NCI-H345 treated with DMSO at 0.1 percent for 48 hours (cell line): ENCODE measurements around the gene DNAJB6.

Experiments used
- DNase-seq: peaks from one replicate; lab custom pipeline; 2025; ENCODE audit not compliant: unreplicated experiment; lab: John Stamatoyannopoulos, UW

Gene DNAJB6

DNA sequence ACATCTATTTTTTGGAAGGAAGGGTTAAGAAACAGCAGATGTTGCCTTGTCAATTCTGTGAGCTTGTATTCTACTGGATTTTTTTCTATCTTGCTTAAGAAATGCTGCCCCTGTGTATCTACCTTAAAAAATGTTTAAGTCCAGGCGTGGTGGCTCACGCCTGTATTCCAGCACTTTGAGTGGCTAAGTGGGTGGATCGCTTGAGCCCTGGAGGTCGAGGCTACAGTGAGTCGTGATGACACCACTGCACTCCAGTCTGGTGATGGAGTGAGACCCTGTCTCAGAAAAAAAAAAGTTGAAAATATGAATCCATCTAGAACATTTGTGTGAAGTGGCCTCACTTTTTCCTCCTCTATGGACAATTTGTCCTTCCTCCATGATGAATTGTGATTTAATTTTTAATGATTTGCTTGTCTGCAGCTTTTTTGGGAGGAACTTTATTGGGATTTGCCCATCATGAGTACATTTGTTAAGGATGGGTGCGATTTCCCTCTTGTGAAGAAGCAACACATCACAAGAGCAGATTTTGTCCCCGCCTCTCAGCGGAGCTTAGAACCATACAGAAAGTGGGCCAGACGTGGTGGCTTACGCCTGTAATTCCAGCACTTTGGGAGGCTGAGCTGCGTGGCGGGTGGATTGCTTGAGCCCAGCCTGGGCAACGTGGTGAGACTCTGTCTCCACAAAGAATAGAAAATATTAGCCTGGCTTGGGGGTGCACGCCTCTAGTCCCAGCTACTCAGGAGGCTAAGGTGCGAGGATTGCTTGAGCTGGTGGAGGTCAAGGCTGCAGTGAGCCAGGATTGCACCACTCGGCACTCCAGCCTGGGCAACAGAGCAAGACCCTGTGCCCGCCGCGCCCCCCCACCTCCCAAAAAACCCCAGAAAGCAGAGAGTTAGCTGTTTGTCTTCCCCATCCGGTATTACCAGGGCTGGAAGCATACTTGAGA is 57.7 kb downstream of the DNAJB6 start:
- DNase-seq = no peak

- DNase-seq = no peak
These were observed 58.4 kb downstream of the DNAJB6 start for GRCh38 chr7:157395206-157395605.

GRCh38 chr7:157396316-157397035 is 59.7 kb downstream of the DNAJB6 start:
- no peak for DNase-seq

GRCh38 chr7:157397036-157397720 is 60.4 kb downstream of the DNAJB6 start:
- DNase-seq = no peak

- peak; percentile 23 for DNase-seq
These were observed 61.2 kb downstream of the DNAJB6 start for GRCh38 chr7:157397731-157398691.

GRCh38 chr7:157399086-157399687 is 62.4 kb downstream of the DNAJB6 start:
- no peak for DNase-seq

DNA sequence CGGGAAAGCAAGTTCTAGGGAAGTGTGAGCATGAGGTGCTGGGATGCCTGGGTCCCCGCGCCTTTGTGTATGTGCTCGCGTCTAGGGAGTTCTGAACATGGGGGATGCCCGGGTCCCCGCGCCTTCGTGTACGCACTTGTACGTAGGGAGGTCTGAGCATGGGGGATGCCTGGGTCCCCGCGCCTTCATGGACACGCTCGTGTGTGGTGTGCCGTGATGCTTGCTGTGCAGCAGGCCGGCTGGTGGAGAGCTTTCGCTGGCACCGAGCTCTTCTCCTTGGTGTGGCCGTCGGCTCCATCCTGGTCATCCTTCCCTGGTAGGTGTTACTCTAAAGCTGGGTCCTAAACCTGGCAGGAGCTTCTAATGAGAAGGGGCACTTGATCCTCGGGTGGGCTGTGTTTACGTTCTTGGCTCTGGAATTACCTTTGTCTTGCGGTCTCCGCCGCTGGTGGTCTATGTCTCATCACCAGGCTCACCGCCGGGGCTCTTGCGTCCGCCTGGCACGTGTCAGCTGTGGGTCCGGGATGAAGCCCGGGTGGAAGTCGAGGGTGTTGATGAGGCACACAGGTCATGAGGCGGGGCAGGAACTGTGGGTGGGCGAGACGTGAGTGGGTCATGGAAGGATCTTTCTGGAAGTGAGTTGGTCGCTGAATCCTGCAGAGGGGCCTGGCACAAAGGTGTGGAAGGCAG is 63.5 kb downstream of the DNAJB6 start:
- no peak for DNase-seq

DNA sequence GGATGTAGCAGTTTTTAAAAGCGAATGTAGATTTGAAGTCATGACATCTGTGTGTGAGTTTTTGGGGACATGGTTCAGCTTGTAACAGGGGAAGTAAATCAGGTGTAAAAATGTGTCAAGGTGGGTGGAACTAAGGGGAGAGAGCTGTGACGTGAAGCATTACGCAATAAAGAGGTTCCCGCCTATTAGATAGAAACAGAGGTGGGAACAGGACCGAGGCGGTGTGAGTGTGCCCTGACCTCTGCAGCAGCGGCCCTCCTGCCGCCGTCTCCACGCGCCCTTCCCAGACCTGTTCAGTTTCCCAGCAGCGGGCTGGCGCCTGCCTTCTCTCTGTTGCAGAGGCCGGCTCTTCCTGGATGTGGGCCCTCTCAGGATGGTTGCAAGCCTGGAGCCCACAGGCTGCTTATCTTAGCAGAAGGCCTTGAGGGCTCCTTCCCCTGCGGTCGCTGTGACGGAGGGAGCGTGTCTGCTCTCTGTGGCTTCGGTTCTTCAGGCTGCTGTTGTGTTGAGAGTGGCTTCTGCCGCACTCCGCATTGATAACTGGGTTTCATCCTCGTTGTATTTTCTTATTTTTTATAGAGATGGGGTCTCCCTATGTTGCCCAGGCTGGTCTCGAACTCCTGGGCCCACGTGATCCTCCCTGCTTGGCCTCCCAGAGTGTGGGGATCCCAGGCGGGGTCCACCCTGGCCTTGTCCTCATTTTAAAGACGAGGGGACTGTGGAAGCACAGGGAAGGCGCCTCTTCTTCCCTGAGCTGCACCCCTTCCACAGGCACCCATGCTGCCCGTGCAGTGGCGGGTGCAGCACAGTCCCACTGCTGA is 65.0 kb downstream of the DNAJB6 start:
- no peak for DNase-seq

DNA sequence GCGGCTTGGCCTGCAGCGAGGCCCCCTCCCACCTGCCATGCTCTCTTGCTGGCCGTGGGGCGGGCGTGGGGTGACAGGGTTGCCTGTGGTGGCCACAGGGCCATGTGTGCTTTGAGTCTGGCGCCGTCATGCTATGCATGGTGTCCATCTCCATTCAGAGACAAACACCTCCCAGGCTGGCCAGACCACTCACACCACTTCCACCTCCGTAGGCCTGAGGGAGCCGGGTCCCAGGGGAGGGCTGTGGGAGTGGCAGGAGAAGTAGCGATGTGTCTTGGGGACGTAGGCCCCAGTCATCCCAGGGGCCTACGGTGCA is 65.5 kb downstream of the DNAJB6 start:
- no peak for DNase-seq

GRCh38 chr7:157402911-157403534 is 66.2 kb downstream of the DNAJB6 start:
- DNase-seq = no peak

DNA sequence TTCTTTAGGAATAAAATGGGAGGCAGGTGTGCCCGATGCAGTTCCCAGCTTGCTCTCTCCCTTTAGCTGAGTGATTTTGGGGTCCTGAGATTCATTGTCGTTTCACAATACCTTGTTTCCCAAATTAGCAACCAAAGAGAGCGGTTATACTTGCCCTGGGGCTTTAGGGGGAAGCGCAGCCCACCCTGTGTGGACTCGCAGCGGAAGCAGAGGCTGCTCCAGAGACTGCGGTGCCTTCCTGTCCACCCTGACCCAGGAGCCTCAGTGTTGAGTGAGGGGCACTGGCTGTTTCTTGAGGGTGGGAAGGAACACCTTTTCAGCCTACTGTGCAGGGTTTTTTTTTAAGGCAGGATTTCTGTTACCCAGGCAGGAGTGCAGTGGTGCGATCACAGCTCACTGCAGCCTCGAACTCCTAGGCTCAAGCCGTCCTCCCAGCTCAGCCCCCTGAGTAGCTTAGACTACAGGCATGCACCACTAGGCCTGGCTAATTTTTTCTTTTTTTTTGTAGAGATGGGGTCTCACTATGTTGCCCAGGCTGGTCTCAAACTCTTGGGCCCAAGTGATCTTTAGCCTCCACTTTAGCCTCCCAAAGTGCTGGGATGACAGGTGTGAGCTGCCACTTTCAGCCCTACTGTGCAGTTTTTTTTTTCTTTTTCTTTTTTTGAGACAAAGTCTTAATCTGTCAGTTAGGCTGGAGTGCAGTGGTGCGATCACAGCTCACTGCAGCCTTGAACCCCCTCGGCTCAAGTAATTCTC is 67.0 kb downstream of the DNAJB6 start:
- no peak for DNase-seq

DNA sequence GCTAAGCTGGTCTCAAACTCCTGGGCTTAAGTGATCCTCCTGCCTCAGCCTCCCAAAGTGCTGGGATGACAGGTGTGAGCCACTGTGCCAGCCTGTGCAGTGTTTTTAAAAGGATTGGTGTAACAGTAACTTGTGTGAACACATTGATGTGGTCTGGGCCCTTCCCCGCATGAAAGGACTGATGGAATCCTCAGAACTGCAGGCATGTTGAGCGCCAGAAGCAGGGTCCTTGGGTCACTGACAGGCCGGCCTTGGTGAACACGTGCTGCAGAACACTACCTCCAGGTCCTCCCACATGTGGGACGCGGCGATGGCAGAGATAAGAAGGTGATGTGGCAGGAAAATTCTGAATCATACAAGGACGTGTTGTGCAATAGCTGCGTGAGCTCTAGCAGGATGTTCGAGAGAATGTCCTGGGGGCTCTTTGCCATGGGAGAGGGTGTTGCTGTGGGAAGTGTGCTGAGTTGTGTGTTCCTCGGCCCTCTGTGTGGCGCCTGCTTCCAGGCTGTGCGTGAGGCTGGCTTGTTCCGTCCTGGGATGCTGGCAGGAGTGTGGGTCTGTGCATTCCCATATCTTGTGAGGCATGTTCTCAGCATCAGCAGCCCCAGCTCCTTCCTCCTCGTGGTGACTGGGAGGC is 68.2 kb downstream of the DNAJB6 start:
- DNase-seq = no peak

DNA sequence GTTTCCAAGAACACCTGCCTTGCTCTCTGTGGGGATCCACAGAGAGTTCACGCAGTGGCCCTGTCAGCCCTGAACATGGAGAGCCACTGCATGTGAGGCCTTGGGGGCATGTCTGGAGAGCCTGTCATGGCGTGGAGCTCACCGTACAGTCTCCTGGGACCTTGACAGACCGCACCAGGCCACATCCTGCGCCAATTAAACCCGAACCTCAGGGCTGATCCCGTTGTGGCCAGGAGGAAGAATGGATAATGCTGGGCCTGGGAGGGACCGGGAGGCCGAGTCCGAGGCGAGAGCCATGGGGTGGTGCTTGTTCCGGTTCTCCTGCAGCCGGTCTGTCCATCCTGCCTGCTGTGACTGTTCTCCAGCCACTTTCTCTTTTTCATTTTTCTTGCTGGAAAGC is 68.7 kb downstream of the DNAJB6 start:
- DNase-seq = no peak

GRCh38 chr7:157405914-157406810 is 69.4 kb downstream of the DNAJB6 start:
- no peak for DNase-seq

- no peak for DNase-seq
These were observed 70.2 kb downstream of the DNAJB6 start for GRCh38 chr7:157406971-157407370.
